D721Med (cell line): ENCODE measurements around the gene FAM53B.

Experiments used
- DNase-seq: peaks from one replicate; pipeline ENCODE4 v3.0.0; 2011; ENCODE audit warnings: low spot score; ENCODE audit not compliant: insufficient read length
- FAIRE-seq: peaks from 2 replicates; lab custom pipeline; 2011; peaks lifted over from hg19 to GRCh38; lab: Jason Lieb, UNC
- CTCF ChIP-seq: IDR thresholded peaks from 2 replicates; pipeline ENCODE4 v1.5.1; 2012; ENCODE audit warnings: mild to moderate bottlenecking, control low read depth; ENCODE audit not compliant: insufficient read depth; ENCODE audit errors: missing control alignments

Gene FAM53B

GRCh38 chr10:124593431-124593985 is 150.7 kb downstream of the FAM53B start:
- FAIRE-seq (no peak), DNase-seq (no peak)
- TF ChIP-seq CTCF = no peak

- TF ChIP-seq CTCF = no peak
- FAIRE-seq = no peak
- DNase-seq = no peak
Observed at GRCh38 chr10:124592736-124593430, 151.3 kb downstream of the FAM53B start.

- DNase-seq (no peak), FAIRE-seq (no peak)
- TF ChIP-seq CTCF = no peak
Observed at GRCh38 chr10:124592101-124592500, 152.1 kb downstream of the FAM53B start.

GRCh38 chr10:124591123-124591495 is 153.1 kb downstream of the FAM53B start:
- DNase-seq (no peak), FAIRE-seq (no peak)
- no peak for TF ChIP-seq CTCF

GRCh38 chr10:124590216-124591122 is 153.7 kb downstream of the FAM53B start:
- no peak for FAIRE-seq
- no peak for TF ChIP-seq CTCF

GRCh38 chr10:124589491-124590041 is 154.6 kb downstream of the FAM53B start:
- FAIRE-seq (no peak), DNase-seq (no peak)
- TF ChIP-seq CTCF = no peak

More at GRCh38 chr10:124590216-124591122, 153.7 kb downstream of the FAM53B start:
- DNase-seq = no peak
